ENCODE results near the gene CDC25B. TPM values are rescaled to one million over a fixed set of nuclear protein-coding genes. Genes with fewer than 3 reads are reported as not detected.
A peak's percentile ranks its signal among the peaks of the same experiment; 100 is the strongest.
"Not testable (repeated sequence)": the region's sequence is repeated elsewhere in the genome, so short reads cannot be mapped to it uniquely, and the experiment has no call there.

Gene CDC25B
- total RNA-seq, 1 donor from 2014 or later, result 127 TPM

DNA sequence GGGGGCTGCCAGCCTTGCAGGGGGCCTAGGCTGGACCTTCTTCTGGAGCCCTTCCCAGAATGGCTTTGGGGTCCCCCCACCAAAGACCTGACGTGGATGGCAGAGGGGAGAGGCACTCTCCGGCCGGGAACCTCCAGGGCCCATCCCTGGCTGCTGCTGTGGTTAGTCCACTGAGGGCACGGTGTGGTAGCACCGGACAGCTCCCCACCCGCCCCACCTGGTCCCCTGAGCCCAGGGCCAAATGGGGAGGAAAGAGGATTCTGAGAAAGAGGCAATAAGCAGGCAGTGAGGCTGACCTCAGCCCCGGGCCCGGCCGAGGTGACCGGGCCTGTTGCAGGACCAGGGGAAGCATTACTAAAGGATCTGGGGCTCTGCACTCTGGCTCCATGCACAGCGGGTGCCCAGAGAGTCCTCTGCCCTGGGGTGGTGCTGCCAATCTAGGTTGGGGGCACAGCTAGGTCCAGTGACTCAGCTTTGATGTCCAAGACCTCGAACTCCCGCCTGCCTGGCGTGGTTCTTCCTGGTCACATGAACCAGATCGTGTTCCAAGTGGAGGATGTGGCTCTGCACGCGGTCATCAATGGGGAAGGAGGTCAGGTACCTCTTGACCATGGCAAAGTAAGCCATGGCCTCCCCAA is 11.8 kb upstream of the CDC25B start:
- DNase-seq (ENCODE audit: low read depth), result no peak

GRCh38 chr20:3784863-3785239 is 11.3 kb upstream of the CDC25B start:
- no peak for DNase-seq (ENCODE audit: low read depth)

GRCh38 chr20:3785240-3786125 is 10.6 kb upstream of the CDC25B start:
- no peak for DNase-seq (ENCODE audit: low read depth)

DNA sequence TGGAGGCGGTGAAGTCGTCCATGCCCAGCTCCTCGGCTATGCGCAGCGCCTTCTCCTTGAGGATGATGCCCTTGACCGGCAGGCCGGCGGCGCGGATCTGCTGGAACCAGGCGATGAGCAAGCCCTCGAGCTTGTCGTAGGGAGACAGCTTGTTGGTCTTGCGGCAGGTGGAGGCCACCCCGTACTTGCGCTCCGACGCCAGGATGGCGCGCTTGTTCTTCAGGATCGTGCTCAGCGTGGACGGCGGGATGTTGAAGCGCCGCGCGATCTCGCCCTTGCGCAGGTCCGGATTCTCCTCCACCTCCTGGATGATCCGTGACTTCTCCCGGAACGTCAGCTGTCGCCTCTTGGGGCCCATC is 10.0 kb upstream of the CDC25B start:
- DNase-seq (ENCODE audit: low read depth), result peak; percentile 69

GRCh38 chr20:3786665-3787323 is 9.3 kb upstream of the CDC25B start, which contains the start of gene CENPB:
Gene CENPB (minus strand): TSS chr20:3786740. CDS start chr20:3786483, 257 bp downstream.
- DNase-seq (ENCODE audit: low read depth), result peak; percentile 86

DNA sequence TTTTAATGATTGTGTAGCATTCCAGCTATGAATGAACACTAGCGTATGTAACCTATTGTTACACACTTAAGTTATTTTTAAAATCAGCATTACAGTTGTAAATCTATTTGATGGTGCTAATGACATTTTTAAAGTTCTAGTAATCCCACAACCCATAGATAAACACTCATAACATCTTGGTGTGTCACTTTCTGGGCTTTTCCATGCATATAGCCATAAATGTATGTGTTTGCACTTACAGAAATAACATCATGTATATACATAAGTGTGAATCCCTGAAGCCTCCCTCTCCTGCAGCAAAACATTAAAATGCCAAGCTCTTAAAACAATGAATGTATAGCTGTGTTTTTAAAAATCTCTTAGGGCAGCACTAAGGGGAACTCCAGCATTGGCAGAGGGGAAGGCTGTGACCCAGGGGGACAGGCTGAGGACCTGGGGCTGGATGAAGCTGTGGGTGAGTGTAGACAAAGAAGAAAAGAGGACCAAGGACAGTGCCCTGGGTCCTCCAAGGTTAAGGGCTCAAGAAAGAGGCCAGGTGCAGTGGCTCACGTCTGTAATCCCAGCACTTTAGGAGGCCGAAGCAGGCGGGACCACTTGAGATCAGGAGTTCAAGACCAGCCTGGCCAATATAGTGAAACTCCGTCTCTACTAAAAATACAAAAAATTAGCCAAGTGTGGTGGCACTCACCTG is 8.6 kb upstream of the CDC25B start:
- no peak for DNase-seq (ENCODE audit: low read depth)

GRCh38 chr20:3788685-3789155 is 7.4 kb upstream of the CDC25B start:
- DNase-seq (ENCODE audit: low read depth), result no peak

DNA sequence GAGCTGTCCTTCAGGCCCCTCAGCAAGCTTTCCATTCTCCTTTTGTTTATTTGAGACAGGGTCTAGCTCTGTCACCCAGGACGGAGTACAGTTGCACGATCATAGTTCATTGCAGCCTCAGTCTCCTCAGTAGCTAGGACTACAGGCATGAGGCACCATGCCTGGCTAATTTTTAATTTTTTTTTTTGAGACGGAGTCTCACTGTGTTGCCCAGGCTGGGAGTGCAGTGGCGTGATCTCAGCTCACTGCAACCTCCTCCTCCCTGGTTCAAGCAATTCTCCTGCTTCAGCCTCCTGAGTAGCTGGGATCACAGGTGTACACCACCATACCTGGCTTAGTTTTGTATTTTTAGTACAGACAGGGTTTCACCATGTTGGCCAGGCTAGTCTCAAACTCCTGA is 6.9 kb upstream of the CDC25B start:
- DNase-seq (ENCODE audit: low read depth), result not testable (repeated sequence)

GRCh38 chr20:3794168-3794567 is 1.9 kb upstream of the CDC25B start:
- not testable (repeated sequence) for DNase-seq (ENCODE audit: low read depth)

DNA sequence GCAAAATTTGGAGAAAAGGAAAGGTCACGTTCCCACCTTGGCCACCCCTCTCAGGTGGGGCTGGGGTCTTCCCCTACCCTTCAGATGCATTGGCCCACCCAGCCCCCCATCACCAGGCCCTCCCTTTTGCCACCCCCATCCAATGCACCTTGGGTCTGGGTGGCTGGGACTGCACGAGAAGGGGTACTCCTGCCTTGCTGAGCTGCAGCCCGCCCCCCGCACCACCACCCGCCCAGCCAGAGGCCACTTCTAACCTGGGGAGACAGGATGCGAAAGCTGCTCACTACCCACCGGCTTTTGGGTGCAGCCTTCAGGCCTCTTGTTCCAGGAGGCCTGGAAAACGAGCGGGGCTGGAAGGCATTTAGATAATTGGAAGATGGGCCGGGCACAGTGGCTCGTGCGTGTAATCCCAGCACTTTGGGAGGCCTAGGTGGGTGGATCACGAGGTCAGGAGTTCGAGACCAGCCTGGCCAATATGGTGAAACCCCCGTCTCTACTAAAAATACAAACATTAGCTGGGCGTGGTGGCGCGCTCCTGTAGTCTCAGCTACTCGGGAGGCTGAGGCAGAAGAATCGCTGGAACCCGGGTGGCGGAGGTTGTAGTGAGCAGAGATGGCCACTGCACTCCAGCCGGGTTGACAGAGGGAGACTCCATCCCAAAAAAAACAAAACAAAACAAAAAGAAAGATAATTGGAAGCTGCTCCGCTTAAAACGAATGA is 1.2 kb upstream of the CDC25B start:
- no peak for DNase-seq (ENCODE audit: low read depth)

- no peak for DNase-seq (ENCODE audit: low read depth)
These were observed 541 bp downstream of the CDC25B start for GRCh38 chr20:3796477-3797225.

DNA sequence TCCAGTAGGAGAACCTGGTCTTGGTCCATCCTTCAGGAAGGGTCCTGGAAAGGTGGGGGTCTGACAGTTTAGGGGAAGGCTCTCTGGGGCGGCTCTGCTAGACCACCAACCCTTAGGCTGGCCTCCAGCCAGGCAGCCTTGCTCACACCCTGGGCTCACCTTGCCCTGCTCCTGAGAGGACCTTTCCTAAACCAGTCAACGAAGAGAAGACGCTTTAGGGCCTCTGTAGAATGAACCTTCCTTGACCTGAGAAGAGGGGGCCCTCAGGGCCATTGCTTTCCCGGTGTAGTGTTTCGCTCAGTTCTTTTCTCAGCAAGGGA is 1.1 kb downstream of the CDC25B start:
- DNase-seq (ENCODE audit: low read depth), result no peak

GRCh38 chr20:3797592-3798372 is 1.7 kb downstream of the CDC25B start:
- peak; percentile 59 for DNase-seq (ENCODE audit: low read depth)

DNA sequence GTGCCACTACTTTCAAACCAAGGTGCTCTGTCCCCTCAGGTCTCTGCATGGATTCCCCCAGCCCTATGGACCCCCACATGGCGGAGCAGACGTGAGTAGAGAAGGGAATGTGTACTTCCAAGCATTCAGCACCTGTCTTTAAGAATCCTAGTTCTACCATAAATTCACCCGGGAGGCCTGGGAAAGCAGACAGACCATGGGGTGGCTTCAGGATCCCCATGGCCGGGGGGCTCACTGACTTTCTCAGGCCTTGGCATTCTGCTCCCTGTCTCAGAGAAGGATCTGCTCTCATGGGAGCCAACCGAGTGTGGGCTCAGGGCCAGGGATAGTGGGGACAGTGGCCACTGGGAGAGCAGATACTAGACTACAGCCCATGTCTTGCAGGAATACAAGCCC is 2.3 kb downstream of the CDC25B start:
- DNase-seq (ENCODE audit: low read depth), result peak; percentile 73

- peak; percentile 97 for DNase-seq (ENCODE audit: low read depth)
These were observed 2.8 kb downstream of the CDC25B start for GRCh38 chr20:3798908-3799248.

- DNase-seq (ENCODE audit: low read depth), result no peak
These were observed 4.3 kb downstream of the CDC25B start for GRCh38 chr20:3800256-3800877.

DNA sequence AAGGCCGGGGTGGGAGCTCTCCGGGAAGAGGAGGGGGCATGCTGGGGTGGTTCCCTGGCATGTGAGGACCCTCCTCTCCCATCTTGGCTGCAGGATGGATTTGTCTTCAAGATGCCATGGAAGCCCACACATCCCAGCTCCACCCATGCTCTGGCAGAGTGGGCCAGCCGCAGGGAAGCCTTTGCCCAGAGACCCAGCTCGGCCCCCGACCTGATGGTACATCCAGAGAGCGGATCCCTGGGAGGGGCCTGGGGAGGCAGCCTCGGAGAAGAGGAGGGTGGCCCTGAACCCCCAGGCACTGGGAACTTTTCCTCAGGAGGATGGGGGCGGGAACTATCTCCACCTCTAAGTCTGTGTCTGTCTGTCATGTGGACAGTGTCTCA is 4.8 kb downstream of the CDC25B start:
- DNase-seq (ENCODE audit: low read depth), result no peak

DNA sequence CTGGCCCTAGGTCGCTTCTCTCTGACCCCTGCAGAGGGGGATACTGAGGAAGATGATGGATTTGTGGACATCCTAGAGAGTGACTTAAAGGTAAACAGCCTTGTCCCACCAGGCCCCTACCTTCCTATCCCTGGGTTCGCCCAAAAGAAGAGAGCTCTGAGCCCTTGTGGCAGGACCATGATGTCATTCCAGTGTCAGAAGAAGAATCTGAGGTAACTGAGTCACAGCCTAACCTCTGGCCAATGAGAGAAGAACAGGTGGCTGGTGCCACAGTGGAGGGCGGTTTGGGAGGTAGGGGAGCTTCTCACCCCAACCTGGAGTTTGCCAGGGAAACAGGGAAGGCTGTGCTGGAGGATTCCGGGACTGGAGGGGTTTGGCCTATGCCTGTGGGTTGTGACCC is 5.2 kb downstream of the CDC25B start:
- no peak for DNase-seq (ENCODE audit: low read depth)

DNA sequence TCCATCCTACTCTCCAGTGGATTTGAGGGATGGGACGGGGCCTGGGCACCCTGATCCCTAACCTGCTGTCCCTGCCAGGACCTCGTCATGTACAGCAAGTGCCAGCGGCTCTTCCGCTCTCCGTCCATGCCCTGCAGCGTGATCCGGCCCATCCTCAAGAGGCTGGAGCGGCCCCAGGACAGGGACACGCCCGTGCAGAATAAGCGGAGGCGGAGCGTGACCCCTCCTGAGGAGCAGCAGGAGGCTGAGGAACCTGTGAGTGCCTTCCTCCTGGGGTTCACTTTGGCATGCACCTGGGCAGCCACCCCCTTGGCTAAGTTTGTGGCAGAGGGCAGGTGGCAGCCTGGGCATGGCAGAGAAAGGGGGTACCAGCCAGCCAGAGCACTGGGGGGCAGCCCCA is 5.7 kb downstream of the CDC25B start:
- DNase-seq (ENCODE audit: low read depth), result no peak

Data from myocyte (in vitro differentiated cells).